Measurements from ENCODE around the gene PIGL. TPM values are rescaled to one million over a fixed set of nuclear protein-coding genes. Genes with fewer than 3 reads are reported as not detected.
"Not testable (repeated sequence)": the region's sequence is repeated elsewhere in the genome, so short reads cannot be mapped to it uniquely, and the experiment has no call there.

The PIGL gene
- total RNA-seq, 1 donor from 2014 or later, result 18.4 TPM

- DNase-seq (ENCODE audit: low read depth, low spot score), result no peak
Measured at GRCh38 chr17:16304830-16305229, 87.8 kb downstream of the PIGL start.

- DNase-seq (ENCODE audit: low read depth, low spot score), result no peak
Measured at GRCh38 chr17:16306211-16306610, 89.2 kb downstream of the PIGL start.

- DNase-seq (ENCODE audit: low read depth, low spot score), result not testable (repeated sequence)
Measured at GRCh38 chr17:16312061-16312460, 95.1 kb downstream of the PIGL start.

GRCh38 chr17:16313139-16314090, 96.4 kb downstream of the PIGL start:
- DNase-seq (ENCODE audit: low read depth, low spot score), result no peak

GRCh38 chr17:16314189-16314588, 97.2 kb downstream of the PIGL start:
- no peak for DNase-seq (ENCODE audit: low read depth, low spot score)

- DNase-seq (ENCODE audit: low read depth, low spot score), result no peak
Measured at GRCh38 chr17:16314859-16315258, 97.8 kb downstream of the PIGL start.

GRCh38 chr17:16319969-16320368, 103.0 kb downstream of the PIGL start:
- DNase-seq (ENCODE audit: low read depth, low spot score), result no peak

- no peak for DNase-seq (ENCODE audit: low read depth, low spot score)
Measured at GRCh38 chr17:16322636-16323035, 105.6 kb downstream of the PIGL start.

- no peak for DNase-seq (ENCODE audit: low read depth, low spot score)
Measured at GRCh38 chr17:16325964-16326363, 109.0 kb downstream of the PIGL start.

GRCh38 chr17:16327018-16327417, 110.0 kb downstream of the PIGL start:
- no peak for DNase-seq (ENCODE audit: low read depth, low spot score)

- no peak for DNase-seq (ENCODE audit: low read depth, low spot score)
Measured at GRCh38 chr17:16328997-16329396, 112.0 kb downstream of the PIGL start.

GRCh38 chr17:16329519-16330271, 112.7 kb downstream of the PIGL start:
- no peak for DNase-seq (ENCODE audit: low read depth, low spot score)

- DNase-seq (ENCODE audit: low read depth, low spot score), result no peak
Measured at GRCh38 chr17:16338391-16338790, 121.4 kb downstream of the PIGL start.

GRCh38 chr17:16339402-16339801, 122.4 kb downstream of the PIGL start:
- DNase-seq (ENCODE audit: low read depth, low spot score), result no peak

- DNase-seq (ENCODE audit: low read depth, low spot score), result no peak
Measured at GRCh38 chr17:16339959-16340358, 122.9 kb downstream of the PIGL start.

GRCh38 chr17:16342979-16343378, 126.0 kb downstream of the PIGL start:
- DNase-seq (ENCODE audit: low read depth, low spot score), result peak; percentile 81

- no peak for DNase-seq (ENCODE audit: low read depth, low spot score)
Measured at GRCh38 chr17:16343569-16343968, 126.6 kb downstream of the PIGL start.

GRCh38 chr17:16345565-16345964, 128.6 kb downstream of the PIGL start:
- DNase-seq (ENCODE audit: low read depth, low spot score), result no peak

GRCh38 chr17:16346721-16347271, 129.8 kb downstream of the PIGL start:
- no peak for DNase-seq (ENCODE audit: low read depth, low spot score)

GRCh38 chr17:16348586-16348985, 131.6 kb downstream of the PIGL start:
- no peak for DNase-seq (ENCODE audit: low read depth, low spot score)

- DNase-seq (ENCODE audit: low read depth, low spot score), result no peak
Measured at GRCh38 chr17:16349431-16349830, 132.4 kb downstream of the PIGL start.

GRCh38 chr17:16351831-16352230, 134.8 kb downstream of the PIGL start:
- DNase-seq (ENCODE audit: low read depth, low spot score), result no peak
